ENCODE results near the gene EMP1. TPM values are rescaled to one million over a fixed set of nuclear protein-coding genes. Genes with fewer than 3 reads are reported as not detected.

EMP1 gene
- total and polyA plus RNA-seq, 2 donors (not counting 1 experiment from before 2014, with no cell fraction given) = 53.5 to 437 TPM

DNA sequence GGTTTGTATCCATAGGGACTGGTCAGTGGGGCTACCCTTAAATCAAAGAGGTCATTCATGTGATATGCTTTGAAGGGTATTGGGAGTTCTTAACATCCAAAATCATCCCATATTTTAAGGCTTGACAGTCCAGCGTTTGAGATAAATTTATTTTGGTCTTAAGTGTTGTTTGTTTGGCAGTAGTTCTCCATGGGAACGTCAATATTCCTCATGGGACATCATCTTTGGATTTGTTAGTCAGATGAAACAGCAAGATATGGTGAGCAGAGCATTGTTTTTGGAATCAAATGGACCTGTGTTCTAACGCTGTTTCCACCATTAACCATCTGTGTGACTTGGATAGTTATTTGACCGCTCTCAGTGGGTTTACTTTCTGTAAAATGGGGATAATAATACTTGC is 47.1 kb upstream of the EMP1 start:
- Histone ChIP-seq H3K4me3 (replicated peaks in 1 of 4; ENCODE audit: control extremely low read depth in 1 of 4, insufficient read depth in 1 of 4, low read depth in 3 of 4, low read length in 4 of 4) (no peak overlapping the region), H2AFZ (ENCODE audit: low read length) (no peak overlapping the region), H3K9ac (ENCODE audit: insufficient read depth, low read length) (no peak overlapping the region), H4K20me1 (ENCODE audit: control insufficient read depth, extremely low read depth, insufficient read depth, low read length) (no peaks in the 10 kb centered on the region), H3K27ac (ENCODE audit: insufficient read depth, low read length) (no peak overlapping the region), H3K27me3 (ENCODE audit: control insufficient read depth, insufficient read depth, low read length) (no peaks in the 10 kb centered on the region), H3K36me3 (ENCODE audit: control insufficient read depth, insufficient read depth, low read length) (no peaks in the 10 kb centered on the region), H3K4me2 (ENCODE audit: extremely low read depth, insufficient read depth, low read length) (no peak overlapping the region), H3K79me2 (ENCODE audit: control insufficient read depth, insufficient read depth, low read length) (no peaks in the 10 kb centered on the region), H3K4me1 (ENCODE audit: control insufficient read depth, extremely low read depth, insufficient read depth, low read length) (peaks cover 3% of the 10 kb centered on the region), H3K9me3 (ENCODE audit: control insufficient read depth, insufficient read depth, low read depth, low read length) (no peaks in the 10 kb centered on the region)
- TF ChIP-seq, protein P1, sequence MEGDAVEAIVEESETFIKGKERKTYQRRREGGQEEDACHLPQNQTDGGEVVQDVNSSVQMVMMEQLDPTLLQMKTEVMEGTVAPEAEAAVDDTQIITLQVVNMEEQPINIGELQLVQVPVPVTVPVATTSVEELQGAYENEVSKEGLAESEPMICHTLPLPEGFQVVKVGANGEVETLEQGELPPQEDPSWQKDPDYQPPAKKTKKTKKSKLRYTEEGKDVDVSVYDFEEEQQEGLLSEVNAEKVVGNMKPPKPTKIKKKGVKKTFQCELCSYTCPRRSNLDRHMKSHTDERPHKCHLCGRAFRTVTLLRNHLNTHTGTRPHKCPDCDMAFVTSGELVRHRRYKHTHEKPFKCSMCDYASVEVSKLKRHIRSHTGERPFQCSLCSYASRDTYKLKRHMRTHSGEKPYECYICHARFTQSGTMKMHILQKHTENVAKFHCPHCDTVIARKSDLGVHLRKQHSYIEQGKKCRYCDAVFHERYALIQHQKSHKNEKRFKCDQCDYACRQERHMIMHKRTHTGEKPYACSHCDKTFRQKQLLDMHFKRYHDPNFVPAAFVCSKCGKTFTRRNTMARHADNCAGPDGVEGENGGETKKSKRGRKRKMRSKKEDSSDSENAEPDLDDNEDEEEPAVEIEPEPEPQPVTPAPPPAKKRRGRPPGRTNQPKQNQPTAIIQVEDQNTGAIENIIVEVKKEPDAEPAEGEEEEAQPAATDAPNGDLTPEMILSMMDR (conservative IDR thresholded peaks at IDR 0.05 in 1 of 2, IDR thresholded peaks at IDR 0.05 in 1 of 2; ENCODE audit: low read depth in 1 of 2, low read length in 2 of 2) = no peak
- no peak for TF ChIP-seq EZH2 (IDR thresholded peaks at IDR 0.05; ENCODE audit: low read length, missing control alignments)
- no peak for DNase-seq (ENCODE audit: low read depth in 2 of 2)

DNA sequence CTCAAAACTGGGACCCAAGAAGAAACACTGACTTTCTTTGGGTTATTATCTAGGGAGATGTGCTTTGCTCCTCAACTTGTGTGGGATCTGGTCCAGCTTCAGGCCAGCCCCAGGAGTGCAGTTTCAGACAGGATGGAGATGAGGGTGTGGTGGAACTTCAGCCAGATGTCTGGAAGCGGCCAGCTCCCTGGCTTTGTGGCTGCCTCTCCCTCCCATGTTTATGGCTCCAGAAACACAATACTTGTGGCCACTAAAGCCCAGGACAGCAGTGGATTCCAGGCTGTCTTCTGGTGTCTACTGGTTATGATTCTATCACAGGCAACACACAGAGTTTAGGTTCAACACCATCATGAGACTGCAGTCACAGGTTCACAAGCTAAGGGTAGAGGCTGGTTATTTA is 44.2 kb upstream of the EMP1 start:
- H3K4me1 ChIP-seq (ENCODE audit: control insufficient read depth, extremely low read depth, insufficient read depth, low read length) = peaks cover 3% of the 10 kb centered on the region
- no peaks in the 10 kb centered on the region for H3K27me3 ChIP-seq (ENCODE audit: control insufficient read depth, insufficient read depth, low read length)
- H3K4me2 ChIP-seq (ENCODE audit: extremely low read depth, insufficient read depth, low read length) = no peak overlapping the region
- H3K79me2 ChIP-seq (ENCODE audit: control insufficient read depth, insufficient read depth, low read length) = no peaks in the 10 kb centered on the region
- no peak overlapping the region for H3K4me3 ChIP-seq (replicated peaks in 1 of 4; ENCODE audit: control extremely low read depth in 1 of 4, insufficient read depth in 1 of 4, low read depth in 3 of 4, low read length in 4 of 4)
- TF ChIP-seq EZH2 (IDR thresholded peaks at IDR 0.05; ENCODE audit: low read length, missing control alignments) = no peak
- TF ChIP-seq, protein P1 (conservative IDR thresholded peaks at IDR 0.05 in 1 of 2, IDR thresholded peaks at IDR 0.05 in 1 of 2; ENCODE audit: low read depth in 1 of 2, low read length in 2 of 2) = no peak
- H3K9ac ChIP-seq (ENCODE audit: insufficient read depth, low read length) = no peak overlapping the region
- no peak overlapping the region for H3K27ac ChIP-seq (ENCODE audit: insufficient read depth, low read length)
- H4K20me1 ChIP-seq (ENCODE audit: control insufficient read depth, extremely low read depth, insufficient read depth, low read length) = no peaks in the 10 kb centered on the region
- no peaks in the 10 kb centered on the region for H3K36me3 ChIP-seq (ENCODE audit: control insufficient read depth, insufficient read depth, low read length)
- no peak overlapping the region for H2AFZ ChIP-seq (ENCODE audit: low read length)
- no peaks in the 10 kb centered on the region for H3K9me3 ChIP-seq (ENCODE audit: control insufficient read depth, insufficient read depth, low read depth, low read length)
- DNase-seq (ENCODE audit: low read depth in 2 of 2) = no peak

DNA sequence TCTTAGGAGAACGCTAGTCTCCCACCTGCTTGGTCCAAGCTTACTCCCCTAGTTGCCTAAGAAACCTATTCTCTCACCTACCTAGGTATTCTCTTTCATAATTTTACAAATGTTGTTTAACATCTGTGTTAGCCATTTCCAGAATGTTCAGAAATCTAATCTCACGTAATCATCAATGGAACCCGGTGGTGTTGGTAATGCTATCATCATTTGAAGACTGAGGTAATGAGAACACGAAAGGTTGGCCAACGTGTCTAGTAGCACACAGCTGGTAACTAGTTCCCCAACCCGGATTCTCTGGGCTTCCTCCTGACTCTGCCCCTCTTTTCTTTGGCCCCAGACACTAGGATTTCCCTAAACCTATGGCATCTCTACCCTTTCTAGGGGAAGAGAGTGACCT is 43.8 kb upstream of the EMP1 start:
- H3K4me1 ChIP-seq (ENCODE audit: control insufficient read depth, extremely low read depth, insufficient read depth, low read length) = peaks cover 3% of the 10 kb centered on the region

More for the DNA sequence above, 43.8 kb upstream of the EMP1 start:
- no peaks in the 10 kb centered on the region for H3K27me3 ChIP-seq (ENCODE audit: control insufficient read depth, insufficient read depth, low read length)
- H4K20me1 ChIP-seq (ENCODE audit: control insufficient read depth, extremely low read depth, insufficient read depth, low read length) = no peaks in the 10 kb centered on the region
- H3K4me2 ChIP-seq (ENCODE audit: extremely low read depth, insufficient read depth, low read length) = no peak overlapping the region
- no peaks in the 10 kb centered on the region for H3K79me2 ChIP-seq (ENCODE audit: control insufficient read depth, insufficient read depth, low read length)
- no peak for DNase-seq (ENCODE audit: low read depth in 2 of 2)
- H3K9me3 ChIP-seq (ENCODE audit: control insufficient read depth, insufficient read depth, low read depth, low read length) = no peaks in the 10 kb centered on the region
- no peak overlapping the region for H2AFZ ChIP-seq (ENCODE audit: low read length)
- TF ChIP-seq EZH2 (IDR thresholded peaks at IDR 0.05; ENCODE audit: low read length, missing control alignments) = no peak
- TF ChIP-seq, protein P1 (conservative IDR thresholded peaks at IDR 0.05 in 1 of 2, IDR thresholded peaks at IDR 0.05 in 1 of 2; ENCODE audit: low read depth in 1 of 2, low read length in 2 of 2) = no peak
- H3K36me3 ChIP-seq (ENCODE audit: control insufficient read depth, insufficient read depth, low read length) = no peaks in the 10 kb centered on the region
- no peak overlapping the region for H3K9ac ChIP-seq (ENCODE audit: insufficient read depth, low read length)
- H3K27ac ChIP-seq (ENCODE audit: insufficient read depth, low read length) = no peak overlapping the region
- H3K4me3 ChIP-seq (replicated peaks in 1 of 4; ENCODE audit: control extremely low read depth in 1 of 4, insufficient read depth in 1 of 4, low read depth in 3 of 4, low read length in 4 of 4) = no peak overlapping the region
